Measurements from ENCODE around the gene APMAP. TPM values are rescaled to one million over a fixed set of nuclear protein-coding genes. Genes with fewer than 3 reads are reported as not detected.

The APMAP gene
- total RNA-seq, 1 experiment from 2014 or later: 82.7 TPM

- Histone ChIP-seq H3K27me3 (ENCODE audit: insufficient read depth, low read length) (peaks cover 2% of the 10 kb centered on the region; the same call in 1 of the 2 replicates), H3K9me2 (ENCODE audit: insufficient read depth) (no peaks in the 10 kb centered on the region), H3K79me2 (ENCODE audit: insufficient read depth, low read length) (no peaks in the 10 kb centered on the region), H3K27ac (ENCODE audit: low read depth, low read length) (no peak overlapping the region), H2AFZ (ENCODE audit: low read depth, low read length, poor library complexity, severe bottlenecking) (no peak overlapping the region), H3K4me3 (replicated peaks in 1 of 2; ENCODE audit: low read depth in 1 of 2, low read length in 2 of 2) (no peak overlapping the region), H3K9me3 (ENCODE audit: control insufficient read depth in 1 of 2, insufficient read depth in 1 of 2, low read depth in 1 of 2, low read length in 2 of 2) (no peaks in the 10 kb centered on the region), H3K9ac (ENCODE audit: low read length) (no peak overlapping the region), H3K4me2 (ENCODE audit: low read length) (no peak overlapping the region), H3K4me1 (ENCODE audit: control insufficient read depth in 1 of 2, insufficient read depth in 2 of 2, low read length in 2 of 2) (peaks cover 0 to 4% of the 10 kb centered on the region in 2 experiments; a peak in 1 of 4 replicates), H4K20me1 (ENCODE audit: insufficient read depth) (no peaks in the 10 kb centered on the region), H3K36me3 (ENCODE audit: control insufficient read depth in 1 of 2, insufficient read depth in 2 of 2, low read length in 2 of 2) (peaks cover 0 to 4% of the 10 kb centered on the region in 2 experiments; a peak in 1 of 4 replicates)
- TF ChIP-seq EZH2 (IDR thresholded peaks at IDR 0.05): no peak
- TF ChIP-seq ZNF274 (IDR thresholded peaks at IDR 0.05; ENCODE audit: low read depth, low read length): no peak
- no peak for TF ChIP-seq REST (IDR thresholded peaks at IDR 0.05; ENCODE audit: low read depth)
- no peak for TF ChIP-seq SP1 (IDR thresholded peaks at IDR 0.05; ENCODE audit: low read depth)
- no peak for TF ChIP-seq SRF (IDR thresholded peaks at IDR 0.05; ENCODE audit: low read depth)
- no peak for TF ChIP-seq ZBTB33 (IDR thresholded peaks at IDR 0.05; ENCODE audit: extremely low read depth, insufficient replicate concordance, low read length)
- TF ChIP-seq POLR2A (IDR thresholded peaks at IDR 0.05; ENCODE audit: borderline replicate concordance, extremely low read depth, insufficient read depth, insufficient read length): no peak
- TF ChIP-seq POLR2AphosphoS5 (IDR thresholded peaks at IDR 0.05; ENCODE audit: low read depth, low read length): no peak
- TF ChIP-seq RAD21 (IDR thresholded peaks at IDR 0.05; ENCODE audit: low read depth): no peak
- TF ChIP-seq CTCF (IDR thresholded peaks at IDR 0.05 in 2 of 3, conservative IDR thresholded peaks at IDR 0.05 in 1 of 3; ENCODE audit: borderline replicate concordance in 1 of 3, insufficient read depth in 1 of 3, low read depth in 2 of 3, low read length in 2 of 3): no peak
- no peak for TF ChIP-seq MAX (IDR thresholded peaks at IDR 0.05)
- no peak for TF ChIP-seq YY1 (IDR thresholded peaks at IDR 0.05; ENCODE audit: extremely low read depth, insufficient replicate concordance, low read depth, low read length)
- TF ChIP-seq CEBPB (IDR thresholded peaks at IDR 0.05; ENCODE audit: low read depth): no peak
- no peak for TF ChIP-seq ATF3 (IDR thresholded peaks at IDR 0.05)
- TF ChIP-seq FOSL1 (IDR thresholded peaks at IDR 0.05; ENCODE audit: low read depth): no peak
- ChIA-PET POLR2A (no interaction called here), CTCF (no interaction called here), RAD21 (ENCODE audit: low non-redundant PET in 1 of 2, low total read pairs in 2 of 2, uncharacterized antibody in 2 of 2, unreplicated experiment in 2 of 2) (no interaction called here)
- ATAC-seq (no peak), DNase-seq (ENCODE audit: low read depth, low spot score) (no peak)
- no TSS peak for BruUV-seq (replicated peaks)
- intact Hi-C loops (cut with micrococcal nuclease): no loop called here
Measured at GRCh38 chr20:24954566-24954965, 38.0 kb downstream of the APMAP start.
